Kidney capillary endothelial cell (primary cell): ENCODE data around the gene IMPDH2.

Source experiments
- DNase-seq: peaks from one replicate; pipeline ENCODE4 v3.0.0-alpha.2; 2018; ENCODE audit warnings: low spot score

Gene IMPDH2

DNA sequence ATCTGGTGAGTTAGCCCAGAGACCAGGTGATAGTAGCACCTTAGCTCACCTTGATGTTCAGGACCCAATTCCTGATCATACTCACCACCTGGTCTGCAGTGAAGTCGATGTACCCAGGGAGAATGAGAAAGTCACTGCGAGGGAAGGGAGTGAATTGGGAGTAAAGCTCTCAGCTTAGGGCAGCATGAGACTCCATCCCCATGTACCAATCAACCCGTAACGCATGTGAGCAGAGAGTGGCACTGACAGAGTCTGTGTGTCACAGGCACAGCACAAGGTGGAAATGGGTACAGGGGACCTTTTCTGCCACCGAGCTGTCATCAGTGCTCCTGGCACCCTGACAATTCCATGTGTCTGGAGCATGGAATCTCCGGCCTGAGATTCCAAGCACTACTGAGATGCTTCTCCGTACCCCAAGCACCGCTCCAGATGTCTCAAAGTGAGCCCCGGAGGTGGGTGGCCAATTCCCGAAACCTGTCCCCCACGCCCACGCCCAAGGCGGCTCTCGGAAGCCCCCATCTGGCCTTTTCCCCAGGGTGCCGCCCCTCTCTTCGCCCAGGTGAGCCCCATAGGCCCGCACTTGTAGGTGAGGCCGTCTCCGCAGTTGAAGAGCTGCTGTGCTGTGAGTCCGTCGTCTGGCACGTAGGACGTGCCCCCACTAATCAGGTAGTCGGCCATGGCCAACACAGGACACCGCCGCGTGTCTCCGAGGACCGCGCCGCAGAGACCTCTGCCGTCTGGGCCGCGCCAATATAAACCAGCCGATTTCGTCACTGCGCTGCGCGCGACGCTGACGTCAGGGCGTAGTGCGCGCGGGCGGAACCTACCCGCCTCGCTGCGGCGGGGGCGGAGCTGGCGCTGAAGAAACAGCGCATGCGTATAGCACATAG lies at the start of gene IMPDH2:
TSS of gene IMPDH2 (minus strand) at position 726 of the 890 bp plus-strand sequence. CDS start at position 678, 48 bp downstream.
- DNase-seq, result peak; percentile 95

- DNase-seq, result no peak
These were observed 47.4 kb upstream of the IMPDH2 start for GRCh38 chr3:49076646-49077045.

GRCh38 chr3:49076116-49076515 lies 46.9 kb upstream of the IMPDH2 start:
- no peak for DNase-seq

DNA sequence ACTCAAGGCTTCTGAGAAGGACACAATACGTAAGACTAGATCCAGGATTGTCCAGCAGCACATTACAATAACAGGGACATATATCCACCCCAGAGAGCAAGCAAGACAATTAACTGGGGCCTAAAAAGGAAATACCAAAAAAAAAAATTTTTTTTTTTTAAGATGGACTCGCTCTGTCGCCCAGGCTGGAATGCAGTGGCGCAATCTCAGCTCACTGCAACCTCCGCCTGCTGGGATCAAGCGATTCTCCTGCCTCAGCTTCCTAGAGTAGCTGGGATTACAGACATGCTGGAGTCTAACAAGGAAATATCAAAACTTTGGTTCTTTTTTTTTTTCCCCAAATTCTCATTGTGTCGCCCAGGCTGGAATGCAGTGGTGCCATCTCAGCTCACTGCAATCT lies 28.8 kb upstream of the IMPDH2 start:
- DNase-seq, result no peak

DNA sequence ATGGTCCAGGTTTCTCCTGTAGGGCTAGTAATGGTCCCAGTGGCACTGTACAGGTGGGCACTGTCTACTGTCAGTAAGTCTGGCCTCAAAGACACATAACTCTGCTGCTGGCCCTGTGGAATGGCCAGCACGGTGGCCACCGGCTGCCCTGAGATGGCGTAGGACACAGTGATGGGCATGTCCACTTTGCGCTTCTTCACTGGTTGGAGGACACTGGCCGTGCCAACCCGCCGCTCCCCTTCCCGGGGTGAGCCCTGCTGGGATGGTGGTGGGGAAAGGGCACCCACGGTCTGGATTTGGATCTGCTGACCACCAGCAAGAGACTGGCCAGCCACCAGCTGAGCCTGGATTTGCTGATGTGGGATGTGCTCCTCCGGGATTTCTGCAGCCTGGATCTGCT lies 28.1 kb upstream of the IMPDH2 start:
- no peak for DNase-seq

DNA sequence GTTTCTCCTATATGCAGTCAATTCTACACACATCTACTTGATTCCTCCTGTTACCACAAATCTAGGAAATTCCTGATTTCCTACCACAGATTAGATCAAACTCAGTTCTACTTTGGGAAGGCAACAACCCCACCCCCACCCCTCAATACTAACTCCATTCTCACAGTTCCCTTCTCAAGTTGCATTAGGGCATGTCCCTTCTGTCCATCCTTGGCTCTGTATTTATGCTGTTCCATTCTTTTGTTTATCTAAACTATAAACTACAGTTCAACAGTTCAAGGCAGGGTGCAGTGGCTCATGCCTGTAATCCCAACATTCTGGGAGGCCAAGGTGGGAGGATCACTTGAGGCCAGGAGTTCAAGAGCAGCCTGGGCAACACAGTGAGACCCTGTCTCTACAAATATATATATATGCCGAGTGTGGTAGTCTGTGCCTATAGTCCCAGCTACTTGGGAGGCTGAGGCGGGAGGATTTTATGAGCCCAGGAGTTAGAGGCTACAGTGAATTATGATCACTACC lies 25.2 kb upstream of the IMPDH2 start:
- DNase-seq, result no peak

DNA sequence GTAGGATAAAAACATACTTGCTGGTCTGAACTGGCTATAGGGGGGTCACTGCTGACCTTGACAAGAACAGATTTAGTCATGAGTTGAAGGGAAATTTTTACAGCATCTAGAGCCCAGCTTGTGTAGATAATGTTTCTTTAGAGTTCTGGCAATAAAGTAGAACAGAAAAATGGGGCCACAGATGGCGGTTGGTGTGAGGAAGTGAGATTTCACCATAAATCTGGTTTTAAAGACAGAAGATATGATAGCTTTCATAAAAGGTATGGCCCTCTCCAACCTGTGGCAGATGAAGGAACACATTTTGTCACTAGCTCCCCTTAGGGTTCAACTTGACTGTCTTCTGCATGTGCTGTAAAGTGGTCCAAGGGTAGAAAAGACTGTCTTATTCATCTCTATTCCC lies 24.3 kb upstream of the IMPDH2 start:
- DNase-seq, result no peak

DNA sequence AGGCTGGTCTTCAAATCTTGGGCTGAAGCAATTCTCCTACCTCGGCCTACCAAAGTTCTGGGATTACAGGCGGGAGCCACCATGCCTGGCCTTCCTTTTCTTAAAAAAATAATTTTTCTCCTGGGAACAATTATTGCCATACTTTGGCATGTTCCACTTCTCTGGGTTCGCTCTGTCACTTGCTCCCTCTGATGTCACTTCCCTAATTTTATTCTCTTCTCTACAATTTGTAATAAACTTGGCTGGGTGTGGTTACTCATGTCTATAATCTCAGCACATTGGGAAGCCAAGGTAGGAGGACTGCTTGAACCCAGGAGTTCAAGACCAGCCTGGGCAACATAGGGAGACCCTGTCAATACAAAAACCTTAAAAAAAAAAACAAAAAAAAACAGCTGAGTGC lies 6.1 kb upstream of the IMPDH2 start:
- no peak for DNase-seq

GRCh38 chr3:49034650-49035049 lies 5.5 kb upstream of the IMPDH2 start:
- DNase-seq, result no peak

DNA sequence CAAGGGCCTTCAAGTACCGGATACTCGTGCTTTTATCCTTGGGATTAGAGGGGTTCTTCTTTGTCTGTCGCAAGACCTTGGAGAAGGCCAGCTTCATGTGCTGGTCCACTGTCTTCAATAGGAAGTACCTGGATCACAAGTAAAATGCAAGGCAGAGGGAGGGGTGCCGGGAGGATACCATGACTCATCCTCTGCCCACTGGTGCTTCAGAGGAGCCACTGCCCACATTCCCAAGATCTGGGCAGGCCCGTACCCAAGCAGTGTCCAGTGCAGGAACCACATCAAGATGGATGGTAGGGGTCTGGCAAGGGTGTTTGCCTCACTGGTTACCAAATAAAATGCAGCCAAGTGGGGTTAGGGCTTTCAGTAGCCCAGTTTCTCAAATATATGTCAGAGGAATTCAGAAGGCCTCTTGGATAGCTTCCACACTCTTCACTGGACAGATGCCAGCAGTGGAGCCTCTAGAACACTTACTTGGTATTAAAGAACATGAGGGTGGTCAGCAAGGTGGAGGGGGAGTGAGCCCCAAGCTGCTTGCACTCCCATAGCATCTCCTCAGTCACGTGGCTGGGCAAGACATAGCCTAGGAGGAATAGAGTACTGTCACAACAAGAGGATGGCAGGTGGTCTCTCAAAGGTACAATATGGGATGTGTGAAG lies 3.6 kb upstream of the IMPDH2 start:
- no peak for DNase-seq

DNA sequence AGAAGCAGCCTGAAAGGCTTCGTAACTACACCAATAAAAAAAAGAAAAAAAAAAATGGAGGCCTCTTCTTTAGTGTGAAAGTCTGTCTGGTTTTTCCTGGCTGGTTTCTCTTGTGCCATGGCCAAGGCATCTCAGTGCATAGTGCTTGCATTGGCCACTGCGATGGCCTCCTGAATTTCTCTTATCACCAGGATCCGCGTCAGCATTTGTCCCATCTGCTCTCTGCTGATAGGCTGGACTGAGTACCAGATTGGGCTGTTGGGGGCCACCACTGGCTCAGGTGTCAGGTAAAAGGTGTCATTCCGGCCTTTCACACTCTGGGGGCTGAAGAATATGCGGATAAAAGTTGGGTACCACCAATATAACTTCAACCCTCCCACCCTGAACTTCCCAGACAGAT lies 1.1 kb upstream of the IMPDH2 start:
- DNase-seq, result no peak

- DNase-seq, result no peak
These were observed 326 bp upstream of the IMPDH2 start for GRCh38 chr3:49029563-49029884.

DNA sequence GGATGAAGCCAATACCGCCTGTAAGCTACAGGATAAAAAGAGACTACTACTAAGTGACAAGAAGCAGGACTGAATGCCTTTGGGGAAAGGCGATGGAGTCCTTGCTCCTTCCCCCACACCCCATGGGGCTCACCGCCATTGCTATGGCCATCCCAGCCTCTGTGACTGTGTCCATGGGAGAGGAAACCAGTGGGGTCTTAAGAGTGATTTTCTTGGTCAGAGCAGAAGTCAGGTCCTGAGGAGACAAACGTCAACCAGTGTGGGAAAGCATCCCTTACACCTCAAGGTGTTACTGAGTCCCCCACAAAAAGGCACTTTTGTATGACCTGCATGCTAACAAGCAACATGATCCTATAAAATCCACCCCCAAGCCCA lies 913 bp downstream of the IMPDH2 start:
- no peak for DNase-seq

DNA sequence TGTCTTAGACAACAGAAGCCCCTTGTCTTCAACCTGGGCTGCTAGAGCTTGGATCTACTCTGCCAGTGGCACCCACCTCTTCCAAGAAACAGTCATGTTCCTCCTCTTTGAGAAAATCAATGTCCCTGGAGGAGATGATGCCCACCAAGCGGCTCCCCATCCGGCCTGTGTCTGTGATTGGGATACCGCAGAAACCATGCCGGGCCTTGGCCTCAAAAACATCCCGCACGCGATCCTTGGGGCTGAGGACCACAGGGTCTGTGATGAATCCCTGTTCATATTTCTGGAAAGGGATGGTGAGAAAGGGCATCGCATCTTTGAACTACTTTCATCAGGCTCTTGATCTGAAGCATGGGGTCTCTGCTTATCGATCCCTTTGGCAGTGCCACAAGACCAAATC lies 1.6 kb downstream of the IMPDH2 start:
- no peak for DNase-seq

- no peak for DNase-seq
These were observed 2.7 kb downstream of the IMPDH2 start for GRCh38 chr3:49026536-49026935.

GRCh38 chr3:49025793-49026520 lies 3.2 kb downstream of the IMPDH2 start:
- DNase-seq, result no peak

GRCh38 chr3:49025005-49025792 lies 4.0 kb downstream of the IMPDH2 start:
- DNase-seq, result no peak

DNA sequence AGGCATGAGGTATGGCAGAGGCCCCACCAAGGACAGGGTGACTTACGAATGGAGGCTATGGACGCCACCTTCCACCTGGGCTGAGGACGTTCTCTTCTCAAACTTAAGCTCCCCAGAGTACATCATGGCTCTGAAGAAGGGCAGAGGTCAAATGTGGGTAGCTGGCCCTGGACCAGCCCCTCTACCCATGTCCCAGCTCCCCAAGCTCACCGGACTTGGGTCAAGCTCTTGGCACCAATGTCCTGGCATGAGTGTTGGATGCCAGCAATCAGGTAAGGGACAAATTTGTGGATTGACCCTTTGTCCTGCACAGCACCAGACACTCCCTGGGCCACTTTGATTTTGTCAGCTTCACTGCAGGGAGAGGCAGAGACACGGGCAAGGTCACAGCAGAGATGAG lies 4.7 kb downstream of the IMPDH2 start:
- no peak for DNase-seq

GRCh38 chr3:49023775-49024174 lies 5.4 kb downstream of the IMPDH2 start:
- DNase-seq, result no peak

GRCh38 chr3:49022688-49023171 lies 6.5 kb downstream of the IMPDH2 start:
- DNase-seq, result no peak

DNA sequence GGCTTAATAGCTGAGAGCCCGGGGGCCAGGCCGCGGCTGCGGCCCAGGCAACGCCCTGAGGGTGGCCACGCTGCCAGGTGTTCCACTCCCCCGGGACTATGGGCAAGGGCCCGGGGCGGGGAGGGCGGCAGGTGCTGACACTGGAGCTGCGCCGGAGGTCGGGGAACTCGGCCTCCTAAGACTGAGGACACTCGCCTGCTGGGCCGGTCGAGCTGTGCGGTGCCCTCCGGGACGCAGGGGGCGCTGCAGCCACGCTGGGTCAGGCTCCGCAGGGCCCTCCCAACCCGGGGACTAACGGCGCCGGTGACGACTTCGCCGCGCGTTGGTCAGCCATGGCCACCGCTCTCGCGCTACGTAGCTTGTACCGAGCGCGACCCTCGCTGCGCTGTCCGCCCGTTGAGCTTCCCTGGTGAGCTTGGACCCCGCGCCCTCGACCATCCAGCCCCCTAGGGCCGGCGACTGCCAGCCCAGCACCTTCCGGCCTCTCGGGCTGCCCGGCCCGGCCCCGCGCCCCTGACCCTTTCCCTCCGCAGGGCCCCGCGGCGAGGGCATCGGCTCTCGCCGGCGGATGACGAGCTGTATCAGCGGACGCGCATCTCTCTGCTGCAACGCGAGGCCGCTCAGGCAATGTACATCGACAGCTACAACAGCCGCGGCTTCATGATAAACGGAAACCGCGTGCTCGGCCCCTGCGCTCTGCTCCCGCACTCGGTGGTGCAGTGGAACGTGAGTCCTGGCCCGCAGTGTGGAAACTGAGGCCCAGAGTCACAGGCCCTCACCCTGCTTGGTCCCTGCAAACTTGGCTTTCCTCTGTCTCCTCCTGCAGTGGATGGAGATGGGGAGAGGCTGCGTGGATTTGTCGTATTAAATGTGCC lies 7.1 kb downstream of the IMPDH2 start, which contains the start of gene NDUFAF3:
TSS of gene NDUFAF3 (plus strand) at position 309 of the 875 bp plus-strand sequence. CDS start at position 333, 24 bp downstream.
- DNase-seq, result peak; percentile 90
